Endothelial cell of umbilical vein (primary cell): ENCODE results near the gene ACAT2. TPM values are rescaled to one million over a fixed set of nuclear protein-coding genes. Genes with fewer than 3 reads are reported as not detected.
A peak's percentile ranks its signal among the peaks of the same experiment; 100 is the strongest.

Experiments used
- BruUV-seq: library from RNA; stranded (reverse); fragments of 400-500 nt; replicated peaks from 2 replicates; lab custom pipeline; 2021; lab: Mats Ljungman, UMichigan
- CTCF ChIA-PET: fragments of 300-600, 350-600 bp; sonication (Branson Sonifier 250); formaldehyde crosslinking; loops from one replicate; lab custom pipeline; 2021; ENCODE audit warnings: antibody characterized with exemption, inconsistent platforms; lab: Charles Lee
- POLR2A ChIA-PET: fragments of 300-600, 350-600 bp; sonication (Branson Sonifier 250); formaldehyde crosslinking; loops from one replicate; lab custom pipeline; 2021; ENCODE audit warnings: antibody characterized with exemption, inconsistent platforms; lab: Charles Lee
- DNase-seq: peaks from one replicate; pipeline ENCODE4 v3.0.0-alpha.2; 2011; ENCODE audit warnings: low read depth, low spot score
- FAIRE-seq: peaks from 2 replicates; lab custom pipeline; 2011; peaks lifted over from hg19 to GRCh38; lab: Jason Lieb, UNC
- H2AFZ ChIP-seq: 2 replicates; pipeline ENCODE4 v1.6.0; 2012; ENCODE audit warnings: low read depth, low read length, control low read depth, inconsistent platforms
- H3K27ac ChIP-seq: 2 replicates; pipeline ENCODE4 v1.5.1; 2011; ENCODE audit warnings: low read depth, mild to moderate bottlenecking, control low read depth, low read length, moderate library complexity; ENCODE audit not compliant: insufficient read depth
- H3K27me3 ChIP-seq, 2 experiments: 2 replicates each; pipeline versions ENCODE4 v1.6.0 to v1.6.1; 2011; ENCODE audit warnings: low read length in 2 of 2, mixed read lengths in 1 of 2; ENCODE audit not compliant: control insufficient read depth in 2 of 2, insufficient read depth in 2 of 2
- H3K36me3 ChIP-seq, 2 experiments: 2 replicates in 1 of 2; 3 replicates in 1 of 2; pipeline ENCODE4 v1.5.1; 2011; ENCODE audit warnings: low read length in 2 of 2, mild to moderate bottlenecking in 1 of 2, moderate library complexity in 1 of 2; ENCODE audit not compliant: control insufficient read depth in 2 of 2, insufficient read depth in 2 of 2; ENCODE audit errors: extremely low read depth in 1 of 2
- H3K4me1 ChIP-seq: 3 replicates; pipeline ENCODE4 v1.5.1; 2011; ENCODE audit warnings: mild to moderate bottlenecking, low read length; ENCODE audit not compliant: control insufficient read depth, insufficient read depth; ENCODE audit errors: extremely low read depth
- H3K4me2 ChIP-seq: 2 replicates; pipeline ENCODE4 v1.6.1; 2011; ENCODE audit warnings: low read length, control low read depth, mixed read lengths; ENCODE audit not compliant: insufficient read depth
- H3K4me3 ChIP-seq, 3 experiments: fragments of 200-600 bp in 1 of 3; sonication (generic), shearing (Covaris generic) in 1 of 3; replicated peaks in 1 of 3; 2 replicates each; pipeline ENCODE4 v1.5.1; 2011 to 2016; ENCODE audit warnings: control low read depth in 3 of 3, low read length in 3 of 3, mild to moderate bottlenecking in 2 of 3, inconsistent platforms in 1 of 3, low read depth in 1 of 3, moderate library complexity in 1 of 3; ENCODE audit not compliant: insufficient read depth in 1 of 3
- H3K79me2 ChIP-seq: 2 replicates; pipeline ENCODE4 v1.6.0; 2012; ENCODE audit warnings: low read length, inconsistent platforms; ENCODE audit not compliant: control insufficient read depth, insufficient read depth
- H3K9ac ChIP-seq: replicated peaks from 2 replicates; pipeline ENCODE3; 2011; ENCODE audit warnings: low read length, control low read depth; ENCODE audit not compliant: insufficient read depth; ENCODE audit errors: extremely low read depth
- H3K9me1 ChIP-seq: replicated peaks from 3 replicates; pipeline ENCODE4 v1.6.0; 2011; ENCODE audit warnings: mild to moderate bottlenecking, low read length; ENCODE audit not compliant: control insufficient read depth, insufficient read depth; ENCODE audit errors: extremely low read depth
- H3K9me3 ChIP-seq: replicated peaks from 2 replicates; pipeline ENCODE4 v1.5.1; 2012; ENCODE audit warnings: low read length, inconsistent platforms; ENCODE audit not compliant: control insufficient read depth, insufficient read depth
- H4K20me1 ChIP-seq: replicated peaks from 2 replicates; pipeline ENCODE3; 2011; ENCODE audit warnings: mild to moderate bottlenecking, low read length; ENCODE audit not compliant: control insufficient read depth, insufficient read depth; ENCODE audit errors: extremely low read depth
- EZH2 ChIP-seq: IDR thresholded peaks from 2 replicates; pipeline ENCODE4 v1.6.1; 2012; ENCODE audit warnings: borderline replicate concordance, low read depth, mild to moderate bottlenecking, moderate library complexity, low read length, inconsistent platforms; ENCODE audit not compliant: severe bottlenecking
- FOS ChIP-seq: IDR thresholded peaks from 2 replicates; pipeline ENCODE4 v1.6.1; 2011; ENCODE audit warnings: mild to moderate bottlenecking, low read length, moderate library complexity, borderline replicate concordance; ENCODE audit not compliant: insufficient read depth
- GATA2 ChIP-seq: IDR thresholded peaks from 2 replicates; pipeline ENCODE4 v1.7.0; 2011; ENCODE audit warnings: low read depth, mild to moderate bottlenecking, moderate library complexity, mixed read lengths, low read length; ENCODE audit not compliant: insufficient read length, insufficient read depth
- JUN ChIP-seq: IDR thresholded peaks from 2 replicates; pipeline ENCODE4 v1.6.1; 2011; ENCODE audit warnings: borderline replicate concordance, low read depth; ENCODE audit not compliant: insufficient read length, insufficient read depth
- MYC ChIP-seq: IDR thresholded peaks from one replicate; pipeline ENCODE4 v1.6.1; 2011; ENCODE audit warnings: mild to moderate bottlenecking, low read depth, low read length
- POLR2A ChIP-seq: IDR thresholded peaks from 2 replicates; pipeline ENCODE4 v1.6.1; 2012; ENCODE audit warnings: low read depth, mild to moderate bottlenecking, control low read depth, low read length
- POLR2AphosphoS5 ChIP-seq: IDR thresholded peaks from 2 replicates; pipeline ENCODE4 v1.6.1; 2012; ENCODE audit warnings: low read depth, mild to moderate bottlenecking, control low read depth, low read length, moderate library complexity; ENCODE audit not compliant: insufficient read depth
- dilution Hi-C: fragments of 300-500 bp; cut with MboI; formaldehyde crosslinking; loops from one replicate; pipeline ENCODE4 v1.15.0; 2019; ENCODE audit warnings: low sequenced_read_pairs; ENCODE audit not compliant: extremely low pct_ligation_motif_present
- intact Hi-C: fragments of 100-400 bp; cut with micrococcal nuclease; formaldehyde crosslinking; loops from one replicate; pipeline ENCODE4 v1.10.0; 2022
- polyA plus RNA-seq, 4 experiments: library from polyadenylated mRNA; depleted of rRNA in 3 of 4; stranded (reverse) in 3 of 4; unstranded in 1 of 4; fragments of >200 nt; gene quantifications; 2 replicates each; pipeline versions ENCODE4 v1.2.1 to v1.2.3, GENCODE V29; 2011 to 2012; ENCODE audit warnings: missing spikeins in 1 of 4
- total RNA-seq: library from RNA; stranded (reverse); gene quantifications from 2 replicates; pipeline ENCODE4 v1.2.3, GENCODE V29; 2021
- TF ChIP-seq, protein P1 (sequence below), 2 donors: IDR thresholded peaks; 1 replicate in 1 of 2; 2 replicates in 1 of 2; pipeline ENCODE4 v1.5.1; 2011; ENCODE audit warnings: low read length in 2 of 2, mild to moderate bottlenecking in 2 of 2, moderate library complexity in 2 of 2, control low read depth in 1 of 2, inconsistent platforms in 1 of 2, low read depth in 1 of 2; ENCODE audit not compliant: insufficient read depth in 1 of 2; ENCODE audit errors: extremely low read depth in 1 of 2
- TF ChIP-seq, protein P2 (sequence below): IDR thresholded peaks from 2 replicates; pipeline ENCODE4 v1.6.1; 2011; ENCODE audit not compliant: insufficient read depth, insufficient read length

ACAT2 gene
- total and polyA plus RNA-seq, 2 donors (not counting 3 experiments of a cell fraction or from before 2014, with no cell fraction given) = 44.6 to 114 TPM

DNA sequence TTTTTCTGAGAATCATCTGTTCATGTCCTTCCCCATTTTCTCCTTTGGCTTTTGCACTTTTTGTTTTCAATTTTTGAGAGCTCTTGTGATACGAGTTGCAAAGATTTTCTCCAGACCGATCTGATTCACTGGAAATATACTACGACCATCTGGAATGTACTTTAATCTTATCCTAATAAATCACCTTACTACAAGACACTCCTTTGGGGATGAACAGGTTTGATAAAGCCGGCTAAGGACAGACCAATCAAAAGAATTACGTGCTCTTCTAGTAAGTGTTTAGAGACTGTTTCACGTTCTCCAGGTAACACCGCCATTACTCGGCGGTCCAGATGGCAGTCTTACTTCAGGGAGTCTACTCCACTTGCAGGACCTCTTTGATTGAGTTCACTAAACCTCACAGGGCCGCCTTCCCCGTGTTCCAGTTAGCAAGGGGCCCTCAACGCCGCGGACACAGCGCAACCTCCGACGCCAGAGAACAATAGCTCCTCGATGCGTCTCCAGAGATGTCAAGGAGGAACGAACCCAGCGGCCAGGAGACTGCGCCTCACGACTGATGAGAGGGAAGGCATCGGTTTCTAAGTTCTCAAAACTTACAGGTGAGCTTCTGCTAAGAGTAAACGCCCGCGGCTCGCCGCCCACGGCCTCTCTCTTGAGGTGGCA, 35.5 kb upstream of the ACAT2 start:
- H3K27ac ChIP-seq = peak overlapping the region; percentile 92
- dilution Hi-C loops = no loop called here
- POLR2A ChIA-PET = interaction anchor here (0.9 to 3.3 kb wide), 6 partner anchors 9 to 64 kb away, joined by 3 to 21 read pairs (median 4); partner anchors contain the start of genes ACAT2, MRPL18, SOD2 and TCP1
- intact Hi-C loops = no loop called here
- peaks cover 21% of the 10 kb centered on the region for H3K4me1 ChIP-seq
- peaks cover 59% of the 10 kb centered on the region for H3K79me2 ChIP-seq
- DNase-seq = no peak
- H3K4me2 ChIP-seq = peak overlapping the region; percentile 95
- no peak for TF ChIP-seq POLR2A
- TF ChIP-seq JUN = no peak
- no peaks in the 10 kb centered on the region for H3K27me3 ChIP-seq
- BruUV-seq = TSS peak; percentile 73
- H3K9me3 ChIP-seq = no peaks in the 10 kb centered on the region
- H2AFZ ChIP-seq = peak overlapping the region; percentile 81
- H3K9ac ChIP-seq = peak overlapping the region; percentile 95
- H3K36me3 ChIP-seq = no peaks in the 10 kb centered on the region
- FAIRE-seq = no peak
- peak overlapping the region; percentile 54 to 89 (median 84) for H3K4me3 ChIP-seq
- H3K9me1 ChIP-seq = no peaks in the 10 kb centered on the region
- CTCF ChIA-PET = interaction anchor here (0.7 to 2.8 kb wide), 7 partner anchors 9 to 552 kb away, joined by 3 to 12 read pairs (median 4); partner anchors contain the start of gene MRPL18
- peaks cover 14% of the 10 kb centered on the region for H4K20me1 ChIP-seq

DNA sequence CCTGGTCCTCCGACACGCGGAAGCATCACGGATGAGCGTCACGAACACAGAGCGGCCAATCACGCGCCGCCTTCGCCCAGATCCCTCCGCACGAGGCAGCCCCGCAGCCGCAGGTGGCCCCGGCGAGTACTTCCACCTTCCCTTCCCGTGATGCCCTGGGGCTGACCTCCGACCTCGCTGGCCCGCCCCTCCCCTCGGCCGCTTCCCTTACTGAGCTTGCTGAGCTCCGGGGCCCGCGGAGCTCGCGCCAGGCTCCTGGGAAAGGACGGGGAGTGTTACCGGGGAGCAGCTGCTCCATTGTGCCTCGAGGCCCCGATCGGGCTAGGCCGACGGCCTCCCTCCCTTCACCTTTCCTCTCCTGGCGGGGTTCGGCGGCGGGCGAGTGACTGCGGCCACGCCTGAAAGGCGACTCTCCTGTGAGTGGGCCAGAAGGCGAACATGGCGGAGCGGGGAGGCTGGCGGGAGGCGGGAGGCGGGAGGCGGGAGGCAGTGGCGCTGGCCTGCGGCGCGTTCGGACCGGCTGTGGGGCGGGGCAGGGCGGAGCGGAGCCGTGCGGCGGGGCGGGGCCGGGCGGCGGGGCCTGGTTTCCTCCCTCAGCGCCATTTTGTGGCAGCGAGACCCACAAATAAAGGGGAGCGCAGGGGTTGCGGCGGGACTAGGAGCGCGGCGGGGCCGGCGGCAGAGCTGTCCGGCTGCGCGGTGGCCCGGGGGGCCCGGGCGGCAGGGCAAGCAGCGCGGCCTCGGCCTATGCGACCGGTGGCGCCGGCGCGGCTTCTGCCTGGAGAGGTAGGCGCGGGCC, 34.7 kb upstream of the ACAT2 start, which contains the start of gene WTAP:
TSS of gene WTAP (plus strand) at position 589 of the 799 bp plus-strand sequence. CDS start 8,760 bp downstream, outside the sequence.
- ChIA-PET POLR2A (interaction anchor here (0.9 to 3.3 kb wide), 6 partner anchors 8 to 63 kb away, joined by 3 to 21 read pairs (median 4); partner anchors contain the start of genes ACAT2, MRPL18, SOD2 and TCP1), CTCF (interaction anchor here (0.7 to 2.8 kb wide), 8 partner anchors 10 to 553 kb away, joined by 3 to 12 read pairs (median 4); partner anchors contain the start of gene MRPL18)
- Histone ChIP-seq H3K9ac (peak within 1 kb of the TSS; percentile 98), H3K9me3 (no peaks in the 10 kb centered on the region), H3K4me1 (peaks cover 21% of the 10 kb centered on the region), H3K27ac (peak within 1 kb of the TSS; percentile 93), H2AFZ (peak within 1 kb of the TSS; percentile 82), H3K27me3 (no peaks in the 10 kb centered on the region), H3K36me3 (no peaks in the 10 kb centered on the region), H3K79me2 (peaks cover 67% of the 10 kb centered on the region), H3K4me3 (peak within 1 kb of the TSS; percentile 83 to 100 (median 89)), H4K20me1 (peaks cover 18% of the 10 kb centered on the region), H3K4me2 (peak within 1 kb of the TSS; percentile 99), H3K9me1 (no peaks in the 10 kb centered on the region)
- BruUV-seq = no TSS peak
- intact Hi-C loops (loop anchor here (1.0 kb wide), 4 partner anchors 34 to 254 kb away; partner anchors contain the start of genes ACAT2, SOD2 and TCP1), dilution Hi-C loops (no loop called here)
- TF ChIP-seq EZH2 = no peak
- peak; percentile 96 for TF ChIP-seq MYC
- TF ChIP-seq POLR2A = peak; percentile 58
- TF ChIP-seq, protein P1, sequence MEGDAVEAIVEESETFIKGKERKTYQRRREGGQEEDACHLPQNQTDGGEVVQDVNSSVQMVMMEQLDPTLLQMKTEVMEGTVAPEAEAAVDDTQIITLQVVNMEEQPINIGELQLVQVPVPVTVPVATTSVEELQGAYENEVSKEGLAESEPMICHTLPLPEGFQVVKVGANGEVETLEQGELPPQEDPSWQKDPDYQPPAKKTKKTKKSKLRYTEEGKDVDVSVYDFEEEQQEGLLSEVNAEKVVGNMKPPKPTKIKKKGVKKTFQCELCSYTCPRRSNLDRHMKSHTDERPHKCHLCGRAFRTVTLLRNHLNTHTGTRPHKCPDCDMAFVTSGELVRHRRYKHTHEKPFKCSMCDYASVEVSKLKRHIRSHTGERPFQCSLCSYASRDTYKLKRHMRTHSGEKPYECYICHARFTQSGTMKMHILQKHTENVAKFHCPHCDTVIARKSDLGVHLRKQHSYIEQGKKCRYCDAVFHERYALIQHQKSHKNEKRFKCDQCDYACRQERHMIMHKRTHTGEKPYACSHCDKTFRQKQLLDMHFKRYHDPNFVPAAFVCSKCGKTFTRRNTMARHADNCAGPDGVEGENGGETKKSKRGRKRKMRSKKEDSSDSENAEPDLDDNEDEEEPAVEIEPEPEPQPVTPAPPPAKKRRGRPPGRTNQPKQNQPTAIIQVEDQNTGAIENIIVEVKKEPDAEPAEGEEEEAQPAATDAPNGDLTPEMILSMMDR (IDR thresholded peaks at IDR 0.05; ENCODE audit: extremely low read depth in 1 of 2, insufficient read depth in 1 of 2, low read depth in 1 of 2, low read length in 2 of 2) = no peak
- TF ChIP-seq, protein P2, sequence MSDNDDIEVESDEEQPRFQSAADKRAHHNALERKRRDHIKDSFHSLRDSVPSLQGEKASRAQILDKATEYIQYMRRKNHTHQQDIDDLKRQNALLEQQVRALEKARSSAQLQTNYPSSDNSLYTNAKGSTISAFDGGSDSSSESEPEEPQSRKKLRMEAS = peak; percentile 85
- no peak for TF ChIP-seq GATA2
- TF ChIP-seq POLR2AphosphoS5 = peak; percentile 90
- TF ChIP-seq FOS = no peak
- TF ChIP-seq JUN = no peak
- FAIRE-seq = peak; percentile 87
- peak; percentile 95 for DNase-seq
